HG03469 (cell line): ENCODE data around the gene ADGRB3.
"Not testable (repeated sequence)": the region's sequence is repeated elsewhere in the genome, so short reads cannot be mapped to it uniquely, and the experiment has no call there.

Source experiments
- ATAC-seq: cut with Tn5 transposase; IDR thresholded peaks from one replicate; pipeline ENCODE4 v1.9.1; 2021; ENCODE audit warnings: mild to moderate bottlenecking, moderate library complexity, moderate number of reproducible peaks; ENCODE audit not compliant: unreplicated experiment

Gene ADGRB3

DNA sequence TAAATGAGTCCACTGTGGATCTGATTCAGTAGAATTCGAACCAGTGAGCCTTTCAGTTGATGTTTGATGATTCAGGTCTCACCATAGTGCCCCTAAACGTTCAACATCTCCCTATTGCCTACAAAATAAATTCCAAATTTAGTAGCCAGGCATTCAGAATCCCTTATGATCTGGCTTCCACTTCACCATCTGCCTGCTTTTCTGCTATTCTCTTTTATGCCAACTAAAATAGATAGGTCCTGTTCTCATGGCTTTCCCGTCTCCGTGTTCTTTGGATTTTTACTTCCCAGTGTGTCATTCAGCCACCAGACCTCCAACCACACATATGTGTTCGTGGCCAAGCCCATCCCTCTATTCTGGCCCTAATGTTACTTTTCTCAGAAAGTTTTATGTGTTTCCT is 751.3 kb downstream of the ADGRB3 start:
- ATAC-seq: no peak

DNA sequence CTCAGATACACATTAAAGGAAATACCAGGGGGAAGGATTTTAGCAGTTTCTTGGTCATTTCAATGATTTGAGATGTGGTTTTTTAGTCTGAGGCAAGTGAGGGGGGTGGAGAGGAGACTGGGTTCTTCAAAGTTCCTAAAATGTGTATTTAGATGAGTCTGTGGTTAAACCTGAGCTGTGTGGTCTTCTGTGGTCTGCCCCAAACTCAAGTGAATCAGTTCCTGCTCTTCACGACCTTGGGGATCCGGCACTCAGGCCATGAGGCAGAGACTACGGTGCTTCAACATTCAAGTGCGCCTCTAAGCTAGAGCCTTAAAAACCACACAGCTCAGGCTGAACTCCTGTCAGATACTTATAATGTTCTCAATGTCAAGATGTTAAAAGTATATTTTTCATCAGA is 755.0 kb downstream of the ADGRB3 start:
- ATAC-seq: no peak

DNA sequence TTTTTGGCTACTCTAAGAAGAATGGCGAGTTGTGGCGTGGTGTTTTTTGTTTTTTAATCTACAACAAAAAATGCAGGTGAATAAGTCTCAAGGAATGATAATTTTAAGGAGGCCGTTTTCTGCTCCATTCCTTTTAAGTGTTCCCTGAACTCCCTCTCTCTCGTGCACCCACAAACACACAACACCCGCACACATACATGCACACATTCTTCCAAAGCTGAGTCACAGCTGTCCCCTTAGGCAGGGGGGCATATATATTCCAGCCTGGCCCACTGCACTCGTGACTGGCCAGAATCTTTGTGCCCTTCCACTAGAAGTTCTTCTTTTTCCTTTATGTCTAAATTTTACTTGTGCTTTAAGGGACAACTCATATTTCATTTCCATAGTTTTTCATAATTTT is 756.0 kb downstream of the ADGRB3 start:
- ATAC-seq: no peak

DNA sequence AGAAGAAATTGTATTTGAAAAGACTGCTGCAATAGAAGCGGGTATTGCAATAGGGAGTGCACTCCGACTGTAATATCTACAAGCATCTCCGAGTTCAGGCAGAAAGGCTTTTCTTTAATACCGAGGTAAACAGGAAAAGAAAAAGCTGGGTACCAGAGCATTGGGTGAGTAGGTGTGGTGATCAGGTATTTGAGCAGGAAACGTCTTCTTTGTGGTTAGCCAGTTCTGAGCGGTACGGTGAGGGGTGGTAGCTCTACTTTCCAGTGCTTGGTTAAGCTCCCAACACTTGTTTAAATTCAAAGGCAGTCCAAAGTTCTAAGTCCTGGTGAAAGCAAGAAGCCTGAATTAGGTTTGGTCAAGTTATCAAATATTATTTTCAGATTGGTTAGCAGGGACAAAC is 757.7 kb downstream of the ADGRB3 start:
- no peak for ATAC-seq

DNA sequence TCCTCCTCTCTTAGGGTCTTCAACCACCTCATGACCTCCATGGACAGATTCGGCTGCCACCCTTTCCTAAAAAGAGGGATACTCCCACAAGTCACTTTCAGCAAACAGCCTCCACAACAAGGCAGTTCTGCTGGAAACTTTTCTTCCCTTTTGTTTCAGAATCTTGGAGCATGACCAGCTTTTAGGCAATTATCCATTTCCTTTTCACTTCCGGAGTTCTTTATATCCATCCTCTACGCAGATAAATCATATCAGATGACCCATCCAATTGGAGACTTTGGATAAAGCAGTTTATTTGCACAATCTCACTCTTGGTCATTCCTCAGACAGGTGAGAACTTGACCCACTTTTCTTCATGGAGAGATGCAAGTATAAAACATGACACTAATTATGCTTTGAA is 763.2 kb downstream of the ADGRB3 start:
- ATAC-seq: no peak

DNA sequence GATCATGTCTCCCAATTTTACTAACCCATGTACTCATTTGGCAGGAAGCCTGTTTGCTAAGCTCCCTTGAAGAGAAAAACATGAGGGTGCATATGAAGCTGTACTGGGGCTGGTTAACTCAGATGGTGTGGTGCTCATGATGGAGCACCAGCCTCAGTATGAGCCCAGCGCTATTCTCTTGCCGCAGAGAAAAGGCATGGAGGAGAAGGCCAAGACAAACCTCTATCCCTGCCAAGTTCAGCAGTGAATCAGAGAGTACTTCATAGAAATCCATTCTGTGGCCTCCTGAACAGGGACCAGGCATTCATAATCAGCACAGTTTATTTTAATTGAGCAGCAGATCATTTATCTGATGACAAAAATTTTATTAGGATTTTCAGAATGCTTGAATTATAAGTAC is 763.6 kb downstream of the ADGRB3 start:
- ATAC-seq: no peak

DNA sequence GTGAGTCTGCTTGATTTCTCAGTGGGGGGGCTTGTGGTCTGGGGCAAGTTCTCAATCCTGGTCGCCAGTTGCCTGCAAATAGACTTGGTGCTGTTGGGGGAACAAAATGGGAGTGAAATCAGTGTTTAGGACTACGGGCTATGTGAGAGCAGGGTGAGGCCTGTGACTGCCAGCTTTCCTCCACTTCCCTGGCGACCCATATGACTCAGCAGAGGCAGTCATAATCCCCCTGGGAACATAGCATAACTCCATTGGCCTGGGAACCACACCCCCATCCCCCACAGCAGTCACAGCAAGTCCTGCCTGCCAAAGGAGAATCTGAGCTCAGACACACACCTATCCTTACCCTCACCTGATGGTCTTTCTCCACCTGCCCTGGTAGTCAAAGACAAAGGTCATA is 773.8 kb downstream of the ADGRB3 start:
- ATAC-seq: no peak

DNA sequence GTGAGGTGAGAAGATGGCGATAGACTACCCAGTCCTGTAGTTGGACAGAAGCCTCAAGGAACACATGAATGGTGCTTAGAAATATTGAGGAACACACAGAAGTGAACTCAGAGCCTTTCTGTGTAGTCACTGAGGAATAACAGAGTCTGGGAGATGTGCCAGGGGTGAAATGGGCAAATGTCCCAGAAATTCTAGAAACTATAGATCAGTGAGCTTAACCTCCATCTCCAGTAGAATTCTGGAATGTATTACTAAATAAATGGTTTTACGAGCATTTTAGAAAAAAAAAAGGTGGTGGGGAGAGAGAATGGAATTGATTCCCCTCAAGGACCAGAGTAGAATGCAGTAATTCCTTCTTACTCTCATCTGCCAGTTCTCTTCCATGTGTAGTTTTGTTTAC is 781.7 kb downstream of the ADGRB3 start:
- no peak for ATAC-seq

DNA sequence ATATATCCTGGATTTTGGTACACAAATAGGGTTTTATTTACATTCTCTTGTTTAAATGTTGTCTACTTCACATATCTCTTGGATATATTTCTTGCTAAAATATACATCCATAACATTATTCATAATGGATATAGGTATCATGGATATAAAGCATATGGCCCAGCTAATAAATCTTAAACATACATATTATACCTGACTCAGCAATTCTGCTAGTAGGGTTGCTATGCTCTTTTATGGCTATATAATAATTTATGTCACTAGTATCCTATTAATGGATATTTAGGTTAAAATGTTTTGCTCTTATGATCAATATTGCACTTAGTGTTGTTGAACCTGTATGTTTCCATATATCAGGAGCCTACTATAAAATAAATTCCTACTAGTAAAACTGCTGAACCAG is 786.2 kb downstream of the ADGRB3 start:
- ATAC-seq: no peak

DNA sequence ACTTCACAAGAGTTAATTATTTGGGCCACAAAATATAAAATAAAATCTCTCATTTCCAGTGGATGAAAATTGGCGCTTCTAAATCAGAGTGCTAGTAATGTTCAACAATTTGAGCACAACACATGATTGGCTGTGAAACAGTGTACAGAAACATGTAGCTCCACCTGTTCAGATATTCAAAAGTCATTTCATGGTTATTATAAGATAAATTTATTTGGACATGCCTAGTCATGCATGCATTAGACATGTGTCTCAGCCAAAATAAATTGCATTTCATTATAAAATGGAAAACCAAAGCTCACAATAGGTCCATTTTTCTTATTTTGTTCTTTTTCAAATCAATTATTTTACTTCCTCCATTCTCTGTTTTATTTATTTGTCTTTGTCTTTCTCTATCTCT is 786.9 kb downstream of the ADGRB3 start:
- no peak for ATAC-seq

DNA sequence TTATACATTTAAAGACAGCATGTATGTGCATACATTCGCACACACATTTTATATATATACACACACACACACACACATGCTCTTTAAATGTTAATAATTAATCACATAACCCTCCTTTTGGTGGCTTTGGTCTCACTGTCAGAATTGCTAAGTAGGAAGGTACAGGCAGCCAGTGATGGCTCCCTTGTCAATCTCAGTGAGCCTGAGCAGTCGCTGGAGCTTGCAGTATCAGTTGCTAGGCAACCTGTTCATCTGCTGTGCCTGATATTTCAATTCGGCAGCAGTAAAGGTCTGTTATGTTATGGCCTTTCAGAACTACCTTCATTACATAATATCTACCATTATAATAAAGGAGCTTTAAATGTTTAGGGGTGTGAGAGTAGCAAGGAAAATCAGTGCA is 787.4 kb downstream of the ADGRB3 start:
- ATAC-seq: no peak

DNA sequence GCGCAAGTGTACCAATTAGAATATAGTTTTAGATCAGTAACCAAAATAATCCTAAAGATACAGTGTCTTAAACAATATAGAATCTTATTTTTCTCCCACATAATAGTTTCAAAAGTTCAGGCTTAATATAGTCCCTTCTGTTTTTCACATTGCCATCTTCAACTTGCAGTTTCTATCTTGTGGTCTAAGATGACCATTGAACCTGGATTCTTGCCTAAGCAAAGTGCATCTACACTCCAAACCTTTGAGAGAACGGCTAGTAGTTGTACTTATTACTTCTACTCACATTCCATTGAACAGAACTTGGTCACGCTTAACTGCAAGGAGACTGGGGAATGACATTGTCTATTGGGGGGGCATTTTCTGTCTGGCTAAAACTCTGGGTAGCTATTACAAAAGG is 788.7 kb downstream of the ADGRB3 start:
- no peak for ATAC-seq

DNA sequence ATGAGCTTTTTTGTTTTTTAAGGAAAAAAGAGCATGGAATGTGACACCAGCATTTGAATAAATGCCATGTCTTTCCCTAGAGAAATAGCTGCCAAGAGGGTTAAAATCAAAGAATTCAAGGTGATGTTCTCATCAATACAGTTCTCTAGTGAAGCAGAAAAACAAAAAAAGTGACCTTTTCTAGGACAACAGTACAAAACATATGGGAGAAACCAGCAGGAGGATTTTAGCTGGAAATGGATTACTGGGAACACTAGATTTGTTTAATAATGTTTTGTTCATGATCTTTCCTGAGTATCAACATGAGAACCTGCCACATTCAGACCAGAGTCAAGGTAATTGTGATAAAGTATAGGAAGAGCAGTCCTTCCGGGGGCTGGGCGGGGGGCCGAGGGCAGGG is 789.5 kb downstream of the ADGRB3 start:
- ATAC-seq: no peak

DNA sequence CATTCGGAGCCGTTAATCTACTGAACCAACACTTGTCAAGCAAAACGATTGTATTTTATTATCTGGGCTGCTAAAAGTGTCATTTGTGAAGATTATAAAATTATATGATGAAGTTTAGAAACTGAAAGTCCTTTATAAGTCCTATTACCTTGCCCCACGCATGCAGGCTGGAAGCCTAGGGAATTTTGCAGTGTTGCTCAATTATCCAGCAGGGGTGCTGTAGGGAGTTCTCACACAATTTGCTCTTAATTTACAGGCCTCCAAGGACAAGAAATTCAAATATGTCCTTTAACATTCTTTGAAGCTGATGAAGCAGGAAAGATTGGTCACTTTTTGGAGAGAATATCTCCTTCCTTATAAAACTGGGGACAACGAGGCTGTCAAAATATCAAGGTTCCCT is 792.8 kb downstream of the ADGRB3 start:
- ATAC-seq: no peak

DNA sequence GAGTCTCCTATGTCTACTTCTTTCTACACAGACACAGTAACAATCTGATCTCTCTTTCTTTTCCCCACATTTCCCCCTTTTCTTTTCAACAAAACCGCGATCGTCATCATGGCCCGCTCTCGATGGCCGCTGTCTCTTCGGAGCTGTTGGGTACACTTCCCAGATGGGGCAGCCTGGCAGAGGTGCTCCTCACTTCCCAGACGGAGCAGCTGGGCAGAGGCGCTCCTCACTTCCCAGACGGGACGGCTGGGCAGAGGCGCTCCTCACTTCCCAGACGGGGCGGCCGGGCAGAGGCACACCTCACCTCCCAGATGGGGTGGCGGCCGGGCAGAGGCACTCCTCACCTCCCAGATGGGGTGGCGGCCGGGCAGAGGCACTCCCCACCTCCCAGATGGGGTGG is 797.1 kb downstream of the ADGRB3 start:
- ATAC-seq: not testable (repeated sequence)

DNA sequence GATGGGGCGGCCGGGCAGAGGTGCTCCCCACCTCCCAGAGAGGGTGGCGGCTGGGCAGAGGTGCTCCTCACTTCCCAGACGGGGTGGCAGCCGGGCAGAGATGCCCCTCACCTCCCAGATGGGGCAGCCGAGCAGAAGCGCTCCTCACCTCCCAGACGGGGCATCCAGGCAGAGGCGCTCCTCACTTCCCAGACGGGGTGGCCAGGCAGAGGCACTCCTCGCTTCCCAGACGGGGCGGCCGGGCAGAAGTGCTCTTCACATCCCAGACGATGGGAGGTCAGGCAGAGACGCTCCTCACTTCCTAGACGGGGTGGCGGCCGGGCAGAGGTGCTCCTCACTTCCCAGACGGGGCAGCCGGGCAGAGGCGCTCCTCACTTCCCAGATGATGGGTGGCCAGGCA is 798.0 kb downstream of the ADGRB3 start:
- not testable (repeated sequence) for ATAC-seq

DNA sequence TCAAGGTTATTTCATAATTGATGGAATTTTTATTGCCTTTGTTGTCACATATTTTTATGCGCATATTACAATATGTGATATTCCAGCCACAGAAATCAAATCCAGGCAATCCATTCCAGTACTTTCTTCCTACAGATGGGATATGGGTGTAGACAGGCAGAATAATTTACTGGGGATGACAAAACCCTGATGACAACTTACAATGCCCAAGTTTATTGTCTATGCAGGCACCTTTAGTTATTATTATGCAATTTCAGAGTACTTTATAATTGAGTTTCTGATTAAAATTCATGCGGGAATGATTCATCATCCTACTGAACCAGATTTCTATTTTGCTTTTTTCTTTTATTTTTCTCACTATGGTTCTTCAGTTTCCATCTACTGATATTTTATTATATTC is 803.0 kb downstream of the ADGRB3 start:
- ATAC-seq: no peak
